Skeletal muscle tissue (tissue), 4 donors: ENCODE measurements around the gene NDUFB2. TPM values are rescaled to one million over a fixed set of nuclear protein-coding genes. Genes with fewer than 3 reads are reported as not detected.

ENCODE experiments used
- H3K27ac ChIP-seq: one replicate; pipeline ENCODE4 v1.7.0; 2013; ENCODE audit warnings: mild to moderate bottlenecking, low read depth, low read length, inconsistent platforms
- H3K27me3 ChIP-seq, 3 donors: one replicate each; pipeline ENCODE4 v1.7.0; 2013; ENCODE audit warnings: low read length in 3 of 3; ENCODE audit not compliant: control insufficient read depth in 3 of 3, insufficient read depth in 3 of 3
- H3K36me3 ChIP-seq, 3 donors: one replicate each; pipeline ENCODE4 v1.7.0; 2013; ENCODE audit warnings: low read length in 3 of 3; ENCODE audit not compliant: control insufficient read depth in 3 of 3, insufficient read depth in 3 of 3
- H3K4me1 ChIP-seq, 3 donors: one replicate each; pipeline ENCODE4 v1.7.0; 2013; ENCODE audit warnings: low read length in 3 of 3, mild to moderate bottlenecking in 3 of 3; ENCODE audit not compliant: control insufficient read depth in 3 of 3, insufficient read depth in 3 of 3
- H3K4me3 ChIP-seq, 3 donors: one replicate each; pipeline ENCODE4 v1.7.0; 2013; ENCODE audit warnings: low read length in 3 of 3
- H3K9ac ChIP-seq, 3 donors: one replicate each; pipeline ENCODE4 v1.7.0; 2013; ENCODE audit warnings: low read length in 3 of 3, mild to moderate bottlenecking in 3 of 3, moderate library complexity in 2 of 3, low read depth in 1 of 3
- H3K9me3 ChIP-seq, 3 donors: one replicate each; pipeline ENCODE4 v1.7.0; 2013; ENCODE audit warnings: low read length in 3 of 3; ENCODE audit not compliant: control insufficient read depth in 3 of 3
- total RNA-seq: library from RNA; depleted of rRNA; stranded (reverse); fragments of >200 nt; gene quantifications from one replicate; pipeline ENCODE4 v1.2.3, GENCODE V29; 2014
- donor health status: Osteomylitis.

Gene NDUFB2
- total RNA-seq: 38.1 TPM

DNA sequence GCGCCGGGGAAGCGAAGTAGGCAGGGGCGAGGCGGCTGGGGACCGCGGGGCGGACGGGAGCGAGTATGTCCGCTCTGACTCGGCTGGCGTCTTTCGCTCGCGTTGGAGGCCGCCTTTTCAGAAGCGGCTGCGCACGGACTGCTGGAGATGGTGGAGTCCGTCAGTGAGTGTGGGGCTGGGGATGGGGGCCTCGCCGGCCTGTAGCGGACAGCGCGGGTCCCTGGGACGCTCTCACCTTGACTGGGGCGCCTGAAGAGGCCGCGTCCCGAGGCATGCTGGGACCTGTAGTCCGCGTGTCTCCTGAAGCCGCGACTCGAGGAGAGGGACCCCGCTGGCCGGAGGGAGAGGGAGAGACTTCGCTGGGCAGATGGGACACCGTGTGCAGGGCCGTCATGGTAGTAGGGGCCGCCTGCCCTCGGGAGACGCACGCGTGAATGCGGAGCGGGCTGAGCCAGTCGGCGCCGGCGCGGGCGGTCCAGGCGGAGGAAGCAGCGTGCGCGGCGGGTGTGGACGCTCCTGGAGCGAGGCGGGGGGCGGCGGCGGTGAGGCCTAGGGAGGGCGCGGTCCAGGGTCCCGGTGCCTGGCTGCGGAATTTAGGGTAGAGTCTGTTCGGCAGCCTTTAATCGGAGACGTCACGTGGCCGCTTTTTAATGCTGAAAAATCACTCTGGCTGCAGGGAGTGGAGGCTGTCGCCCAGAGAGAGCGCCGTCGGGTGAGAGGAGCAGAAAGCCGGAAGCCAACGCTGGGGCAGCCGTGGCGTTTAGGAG, at the start of gene NDUFB2:
TSS of gene NDUFB2 (plus strand) at position 29 of the 767 bp plus-strand sequence. CDS start at position 66, 37 bp downstream.
- Histone ChIP-seq H3K9me3 (no peaks in the 10 kb centered on the region), H3K4me1 (peaks cover 19 to 25% (median 20%) of the 10 kb centered on the region in 3 donors), H3K36me3 (peaks cover 0 to 4% (median 3%) of the 10 kb centered on the region in 3 donors), H3K27ac (peak within 1 kb of the TSS; percentile 96), H3K9ac (peak within 1 kb of the TSS; percentile 92 to 97 (median 97)), H3K27me3 (no peaks in the 10 kb centered on the region), H3K4me3 (peak within 1 kb of the TSS; percentile 86 to 99 (median 98))

DNA sequence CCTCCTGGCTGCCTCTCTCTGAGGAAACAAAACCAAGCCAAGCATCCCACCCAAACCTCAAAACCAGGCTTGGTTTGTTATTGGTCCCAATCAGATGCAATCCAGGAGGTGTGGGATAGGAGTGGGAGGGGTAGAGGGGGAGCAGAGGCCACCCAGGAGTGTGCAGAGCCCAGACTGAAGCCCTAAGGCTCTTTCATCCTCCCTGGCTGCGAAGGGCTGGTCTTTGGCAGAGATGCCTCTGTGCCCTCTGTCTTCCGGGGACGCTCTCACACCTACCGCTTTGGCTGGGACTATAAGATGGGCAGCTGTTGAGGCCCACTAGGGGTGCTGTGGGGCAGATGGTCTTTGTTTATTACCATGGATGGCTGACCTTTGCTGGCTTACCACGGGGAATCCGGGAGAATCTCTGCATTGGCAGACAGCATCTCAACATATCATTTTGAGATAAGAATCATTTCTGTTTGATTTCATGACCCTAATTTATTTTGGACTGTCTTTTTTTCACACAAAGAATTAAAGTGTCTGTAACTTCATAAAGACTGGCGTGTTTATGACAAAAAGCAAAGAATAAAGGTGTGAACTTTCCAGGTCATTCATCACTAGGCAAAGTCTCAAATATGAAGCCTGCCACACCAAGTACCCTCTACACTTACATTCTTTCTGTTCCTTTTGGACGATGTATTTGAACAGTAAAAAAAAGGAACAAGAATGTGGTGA, 49.4 kb upstream of the NDUFB2 start:
- Histone ChIP-seq H3K4me3 (no peak overlapping the region), H3K4me1 (no peaks in the 10 kb centered on the region), H3K27ac (no peak overlapping the region), H3K9me3 (no peaks in the 10 kb centered on the region), H3K36me3 (no peaks in the 10 kb centered on the region), H3K27me3 (peaks cover 2 to 9% (median 3%) of the 10 kb centered on the region in 3 donors), H3K9ac (no peak overlapping the region)

DNA sequence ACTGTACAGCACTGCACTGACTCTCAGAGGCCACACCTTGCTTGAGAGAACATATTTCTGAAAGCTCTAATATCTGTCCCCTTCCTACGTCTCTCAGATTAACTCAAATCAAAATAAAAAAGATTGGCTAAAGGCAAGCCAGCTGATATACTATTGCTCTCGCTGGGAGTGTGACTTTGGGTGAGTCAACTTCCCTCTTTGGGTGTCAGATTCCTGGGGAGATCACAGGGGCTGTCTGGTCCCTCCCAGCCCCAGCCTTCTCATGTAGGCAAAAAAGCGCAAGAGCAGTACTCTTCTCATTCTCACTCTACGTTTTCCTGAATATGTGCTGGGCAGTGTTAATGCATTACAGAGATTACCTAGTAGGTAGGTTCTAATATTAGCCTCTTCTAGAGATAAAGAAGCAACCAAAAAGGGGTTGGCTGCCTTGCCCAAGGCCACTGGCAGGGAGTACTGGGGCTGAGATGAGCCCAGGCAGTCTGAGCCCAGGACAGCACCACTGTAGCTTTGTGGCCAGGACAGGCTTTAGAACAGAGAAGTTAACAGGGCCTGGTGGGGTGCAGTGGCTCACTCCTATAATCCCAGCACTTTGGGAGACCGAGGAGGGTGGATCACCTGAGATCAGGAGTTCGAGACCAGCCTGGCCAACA, 46.8 kb upstream of the NDUFB2 start:
- no peaks in the 10 kb centered on the region for H3K27me3 ChIP-seq
- H3K9me3 ChIP-seq: no peaks in the 10 kb centered on the region
- no peak overlapping the region for H3K9ac ChIP-seq
- peaks cover 8 to 15% (median 14%) of the 10 kb centered on the region in 3 donors for H3K4me1 ChIP-seq
- no peak overlapping the region for H3K4me3 ChIP-seq
- H3K36me3 ChIP-seq: no peaks in the 10 kb centered on the region
- H3K27ac ChIP-seq: no peak overlapping the region

DNA sequence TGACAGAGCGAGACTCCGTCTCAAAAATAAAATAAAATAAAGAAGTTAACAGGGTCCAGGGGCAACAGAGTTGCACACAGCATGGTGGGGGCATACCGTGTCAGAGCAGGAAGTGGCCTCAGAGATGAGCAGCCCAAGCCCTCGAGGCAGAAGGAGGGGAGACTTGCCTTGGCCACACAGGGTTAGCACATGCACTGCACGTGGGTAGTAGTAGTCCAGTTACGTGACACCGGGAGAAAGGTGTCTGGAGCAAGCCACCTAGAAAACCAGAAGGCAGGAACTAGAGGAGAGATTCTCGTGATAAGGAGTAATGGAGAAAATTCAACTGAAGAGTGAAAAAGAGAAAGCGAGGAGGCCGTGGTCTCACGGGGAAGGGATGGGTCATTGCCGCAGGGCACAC, 46.1 kb upstream of the NDUFB2 start:
- Histone ChIP-seq H3K4me3 (no peak overlapping the region), H3K27me3 (no peaks in the 10 kb centered on the region), H3K9ac (no peak overlapping the region), H3K36me3 (no peaks in the 10 kb centered on the region), H3K9me3 (no peaks in the 10 kb centered on the region), H3K27ac (no peak overlapping the region), H3K4me1 (peaks cover 8 to 15% (median 14%) of the 10 kb centered on the region in 3 donors)

DNA sequence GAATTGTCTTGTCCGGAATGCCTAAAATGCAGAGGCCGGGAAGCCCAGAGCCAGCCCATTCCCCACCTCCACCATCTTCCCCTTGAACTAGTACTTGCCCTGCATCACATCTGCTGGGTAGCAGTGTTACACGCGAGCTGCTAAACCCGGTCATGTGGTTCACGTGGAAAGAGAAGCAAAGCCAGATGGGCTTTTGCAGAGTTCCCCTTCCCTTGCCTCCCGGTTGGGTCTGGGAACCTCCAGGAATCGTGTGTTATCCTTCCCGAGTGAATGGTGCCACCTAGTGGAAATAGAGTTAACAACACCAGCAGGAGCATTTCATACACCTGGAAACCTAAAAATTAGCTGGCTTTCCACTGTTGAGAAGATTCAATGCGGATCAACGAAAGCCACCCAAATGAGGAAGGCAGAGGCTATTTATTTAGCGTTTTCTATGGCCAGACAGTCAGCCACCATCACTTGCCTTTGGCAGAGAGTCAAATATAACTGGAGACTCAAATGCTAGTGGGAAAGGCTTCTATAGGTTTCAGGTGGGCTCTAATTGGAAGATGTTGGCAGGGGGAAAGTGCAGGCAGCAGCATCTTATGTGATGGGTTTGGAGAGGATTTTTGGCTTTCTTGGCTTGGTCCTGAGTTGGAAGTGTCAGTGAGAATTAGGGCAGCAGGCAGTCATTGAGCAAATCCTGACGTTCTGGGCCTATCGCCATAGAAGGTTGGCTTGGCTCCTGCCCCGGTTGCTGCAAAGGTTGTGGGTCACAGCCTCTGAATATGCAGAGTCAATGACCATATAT, 43.0 kb upstream of the NDUFB2 start:
- H3K4me3 ChIP-seq: peak overlapping the region in 1 of 3 donors; percentile 52
- no peak overlapping the region for H3K27ac ChIP-seq
- peak overlapping the region in 1 of 3 donors; percentile 50 for H3K9ac ChIP-seq
- H3K4me1 ChIP-seq: peaks cover 14 to 35% (median 30%) of the 10 kb centered on the region in 3 donors
- H3K9me3 ChIP-seq: no peaks in the 10 kb centered on the region
- H3K27me3 ChIP-seq: no peaks in the 10 kb centered on the region
- no peaks in the 10 kb centered on the region for H3K36me3 ChIP-seq

DNA sequence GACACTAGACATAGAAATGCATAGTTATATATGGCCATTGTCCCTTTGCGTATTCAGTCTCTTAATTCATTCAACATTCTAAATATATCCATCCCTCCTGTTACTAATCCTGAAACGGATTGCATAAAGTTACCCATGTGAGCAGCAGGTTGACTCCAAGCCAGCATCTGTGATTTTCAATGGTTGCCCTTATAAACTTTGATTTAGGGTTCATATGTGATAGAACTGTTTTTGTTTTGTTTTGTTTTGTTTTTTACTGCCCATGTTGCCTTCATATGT, 42.5 kb upstream of the NDUFB2 start:
- Histone ChIP-seq H3K9me3 (no peaks in the 10 kb centered on the region), H3K36me3 (no peaks in the 10 kb centered on the region), H3K4me1 (peaks cover 14 to 35% (median 30%) of the 10 kb centered on the region in 3 donors), H3K9ac (no peak overlapping the region), H3K27me3 (no peaks in the 10 kb centered on the region), H3K27ac (peak overlapping the region; percentile 24), H3K4me3 (no peak overlapping the region)

DNA sequence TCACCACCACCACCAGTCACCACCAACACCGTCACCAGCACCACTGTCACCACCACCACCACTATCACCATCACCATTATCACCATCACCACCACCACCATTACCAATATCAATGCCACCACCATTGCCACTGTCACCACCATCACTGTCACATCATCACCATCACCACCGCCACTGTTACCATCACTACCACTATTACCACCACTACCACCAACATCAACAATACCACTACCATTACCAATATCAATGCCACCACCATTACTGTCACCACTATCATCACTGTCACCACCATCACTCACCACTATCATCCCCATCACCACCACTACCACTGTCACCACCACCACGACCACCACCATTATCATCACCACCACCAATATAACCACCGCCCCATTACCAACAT, 41.8 kb upstream of the NDUFB2 start:
- peak overlapping the region; percentile 24 for H3K27ac ChIP-seq
- peaks cover 14 to 35% (median 30%) of the 10 kb centered on the region in 3 donors for H3K4me1 ChIP-seq
- no peak overlapping the region for H3K4me3 ChIP-seq
- no peaks in the 10 kb centered on the region for H3K36me3 ChIP-seq
- no peaks in the 10 kb centered on the region for H3K27me3 ChIP-seq
- H3K9me3 ChIP-seq: no peaks in the 10 kb centered on the region
- no peak overlapping the region for H3K9ac ChIP-seq

DNA sequence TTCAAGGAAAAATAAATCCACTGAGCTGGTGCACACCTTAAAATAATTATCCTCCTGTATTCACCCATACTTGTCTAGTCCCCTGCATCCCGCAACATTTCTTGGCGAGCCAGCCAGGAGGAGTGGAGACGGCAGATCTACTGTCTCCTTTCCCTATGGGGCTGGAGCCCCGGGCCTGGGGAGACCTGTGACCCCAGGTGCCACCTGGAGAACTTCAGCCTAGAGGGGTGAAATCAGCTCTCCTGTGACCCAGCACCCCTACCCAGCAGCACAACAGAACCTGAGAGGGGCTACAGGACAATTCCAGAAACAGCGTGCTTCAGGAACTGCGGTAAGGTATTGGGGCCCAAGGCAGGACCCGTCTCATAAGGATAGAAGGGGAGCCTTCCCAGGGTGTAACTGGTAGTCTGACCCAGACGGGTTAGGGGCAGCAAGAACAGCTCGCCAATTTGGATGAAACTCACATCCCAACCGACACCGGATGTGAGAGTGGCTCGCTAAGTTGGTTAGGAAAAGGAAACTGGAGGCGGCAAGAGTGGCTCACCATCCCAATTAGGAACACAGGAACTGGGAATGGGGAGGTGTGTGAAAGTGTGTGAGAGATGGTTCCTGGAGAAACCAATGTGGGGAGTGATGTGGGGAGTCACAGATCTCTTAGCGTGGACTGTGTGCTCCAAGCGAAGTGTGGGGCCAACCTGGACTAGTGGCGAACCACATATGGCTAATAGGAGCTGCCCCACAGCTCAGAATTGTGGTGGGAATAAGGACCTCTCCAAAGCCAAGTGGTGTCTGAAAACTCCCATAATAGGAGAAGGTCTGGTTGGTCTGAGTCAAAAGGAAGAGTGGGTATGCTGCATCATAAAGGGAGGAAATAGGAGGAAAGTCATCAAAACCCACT, 40.7 kb upstream of the NDUFB2 start:
- Histone ChIP-seq H3K9ac (peak overlapping the region in 1 of 3 donors; percentile 84), H3K4me1 (peaks cover 14 to 35% (median 31%) of the 10 kb centered on the region in 3 donors), H3K36me3 (no peaks in the 10 kb centered on the region), H3K4me3 (peak overlapping the region in 2 of 3 donors; percentile 50 to 69), H3K9me3 (no peaks in the 10 kb centered on the region), H3K27me3 (no peaks in the 10 kb centered on the region), H3K27ac (peak overlapping the region; percentile 82)
